GM19023 (cell line): ENCODE data around the gene BEGAIN.
"Not testable (repeated sequence)": the region's sequence is repeated elsewhere in the genome, so short reads cannot be mapped to it uniquely, and the experiment has no call there.

Experiments used
- ATAC-seq: cut with Tn5 transposase; IDR thresholded peaks from one replicate; pipeline ENCODE4 v1.9.1; 2021; ENCODE audit warnings: mild to moderate bottlenecking, moderate library complexity; ENCODE audit not compliant: unreplicated experiment

BEGAIN gene

GRCh38 chr14:100526632-100527031 lies 60.6 kb downstream of the BEGAIN start:
- no peak for ATAC-seq

- ATAC-seq, result no peak
Measured at GRCh38 chr14:100526057-100526456, 61.2 kb downstream of the BEGAIN start.

GRCh38 chr14:100525615-100526014 lies 61.6 kb downstream of the BEGAIN start:
- ATAC-seq, result no peak

GRCh38 chr14:100524933-100525243 lies 62.3 kb downstream of the BEGAIN start:
- ATAC-seq, result no peak

GRCh38 chr14:100524233-100524932 lies 62.8 kb downstream of the BEGAIN start:
- no peak for ATAC-seq

GRCh38 chr14:100523843-100524169 lies 63.4 kb downstream of the BEGAIN start:
- no peak for ATAC-seq

GRCh38 chr14:100523131-100523842 lies 63.9 kb downstream of the BEGAIN start:
- ATAC-seq, result no peak

GRCh38 chr14:100522616-100523099 lies 64.6 kb downstream of the BEGAIN start:
- no peak for ATAC-seq

- ATAC-seq, result not testable (repeated sequence)
Measured at GRCh38 chr14:100506053-100506452, 81.2 kb downstream of the BEGAIN start.

GRCh38 chr14:100504372-100505078 lies 82.7 kb downstream of the BEGAIN start:
- no peak for ATAC-seq

GRCh38 chr14:100503251-100503650 lies 84.0 kb downstream of the BEGAIN start:
- ATAC-seq, result no peak

- ATAC-seq, result no peak
Measured at GRCh38 chr14:100502622-100503220, 84.5 kb downstream of the BEGAIN start.

- ATAC-seq, result no peak
Measured at GRCh38 chr14:100500128-100500527, 87.1 kb downstream of the BEGAIN start.

GRCh38 chr14:100498068-100498467 lies 89.1 kb downstream of the BEGAIN start:
- no peak for ATAC-seq

- no peak for ATAC-seq
Measured at GRCh38 chr14:100495917-100496316, 91.3 kb downstream of the BEGAIN start.

- ATAC-seq, result no peak
Measured at GRCh38 chr14:100494645-100495044, 92.6 kb downstream of the BEGAIN start.

GRCh38 chr14:100490252-100490651 lies 97.0 kb downstream of the BEGAIN start:
- ATAC-seq, result no peak

- ATAC-seq, result no peak
Measured at GRCh38 chr14:100488057-100488456, 99.2 kb downstream of the BEGAIN start.

GRCh38 chr14:100487304-100487703 lies 99.9 kb downstream of the BEGAIN start:
- ATAC-seq, result no peak
